DOHH2 (cell line): ENCODE results near the gene UBAC2.

Source experiments
- H3F3A ChIP-seq: fragments of 200-600 bp; sonication (generic), shearing (Covaris generic); 2 replicates; pipeline ENCODE4 v1.6.0; 2016; ENCODE audit warnings: antibody characterized with exemption, mild to moderate bottlenecking; ENCODE audit not compliant: control insufficient read depth, insufficient read depth
- H3K27ac ChIP-seq: fragments of 200-600 bp; sonication (generic); 2 replicates; pipeline ENCODE4 v1.5.1; 2014; ENCODE audit warnings: low read depth, mild to moderate bottlenecking, low read length, moderate library complexity
- H3K27me3 ChIP-seq: fragments of 200-600 bp; sonication (generic); 2 replicates; pipeline ENCODE4 v1.6.1; 2014; ENCODE audit warnings: mild to moderate bottlenecking, low read length, mixed read lengths; ENCODE audit not compliant: control insufficient read depth
- H3K36me3 ChIP-seq: fragments of 200-600 bp; sonication (generic); 2 replicates; pipeline ENCODE4 v1.6.1; 2014; ENCODE audit warnings: mild to moderate bottlenecking, low read length, moderate library complexity, mixed read lengths; ENCODE audit not compliant: control insufficient read depth
- H3K4me1 ChIP-seq: fragments of 200-600 bp; sonication (generic); 2 replicates; pipeline ENCODE4 v1.6.1; 2014; ENCODE audit warnings: mild to moderate bottlenecking, low read length, mixed read lengths; ENCODE audit not compliant: control insufficient read depth
- H3K4me2 ChIP-seq: fragments of 200-600 bp; sonication (generic); 2 replicates; pipeline ENCODE4 v1.6.0; 2014; ENCODE audit warnings: mild to moderate bottlenecking, low read length, moderate library complexity
- H3K4me3 ChIP-seq: fragments of 200-600 bp; sonication (generic); 2 replicates; pipeline ENCODE4 v1.5.1; 2014; ENCODE audit warnings: mild to moderate bottlenecking, low read length, mixed read lengths
- H3K79me2 ChIP-seq: fragments of 200-600 bp; sonication (generic); 2 replicates; pipeline ENCODE4 v1.6.1; 2014; ENCODE audit warnings: mild to moderate bottlenecking, low read length, mixed read lengths; ENCODE audit not compliant: control insufficient read depth
- H3K9me2 ChIP-seq: fragments of 200-600 bp; sonication (generic); replicated peaks from 2 replicates; pipeline ENCODE4 v1.6.1; 2014; ENCODE audit warnings: mild to moderate bottlenecking, low read length, mixed read lengths; ENCODE audit not compliant: control insufficient read depth
- H3K9me3 ChIP-seq: fragments of 200-600 bp; sonication (generic); 2 replicates; pipeline ENCODE4 v1.6.1; 2014; ENCODE audit warnings: antibody characterized with exemption, low read length, mixed read lengths; ENCODE audit not compliant: control insufficient read depth, insufficient read depth
- H4K20me1 ChIP-seq: fragments of 200-600 bp; sonication (generic); 2 replicates; pipeline ENCODE4 v1.6.0; 2014; ENCODE audit warnings: low read depth, mild to moderate bottlenecking, antibody characterized with exemption, low read length, moderate library complexity; ENCODE audit not compliant: control insufficient read depth, insufficient read depth
- CTCF ChIP-seq: fragments of 200-600 bp; sonication (generic); IDR thresholded peaks from one replicate; pipeline ENCODE4 v1.5.1; 2014; ENCODE audit warnings: antibody characterized with exemption, mild to moderate bottlenecking, low read depth, low read length; ENCODE audit not compliant: poor library complexity, severe bottlenecking
- EZH2phosphoT487 ChIP-seq: fragments of 200-600 bp; sonication (generic); IDR thresholded peaks from 2 replicates; pipeline ENCODE4 v1.6.1; 2017; ENCODE audit warnings: borderline replicate concordance, mild to moderate bottlenecking, antibody characterized with exemption, low read length, moderate library complexity, mixed read lengths

Gene UBAC2

GRCh38 chr13:99199541-99200431 is 868 bp upstream of the UBAC2 start:
- Histone ChIP-seq H3K4me3 (peak overlapping the region; percentile 87), H3K4me1 (peaks cover 34% of the 10 kb centered on the region), H3K79me2 (peaks cover 56% of the 10 kb centered on the region)

GRCh38 chr13:99203601-99204579 is 3.2 kb downstream of the UBAC2 start:
- no peaks in the 10 kb centered on the region for H3K9me3 ChIP-seq
- peaks cover 71% of the 10 kb centered on the region for H3K4me1 ChIP-seq
- H3K9me2 ChIP-seq = no peaks in the 10 kb centered on the region
- peaks cover 6% of the 10 kb centered on the region; the same call in 1 of the 2 replicates for H3F3A ChIP-seq
- peaks cover 28% of the 10 kb centered on the region for H3K36me3 ChIP-seq
- peak overlapping the region; percentile 92 for H3K4me2 ChIP-seq
- peak overlapping the region; percentile 60 for H3K27ac ChIP-seq
- H3K4me3 ChIP-seq = peak overlapping the region; percentile 71
- peaks cover 33% of the 10 kb centered on the region for H4K20me1 ChIP-seq
- no peaks in the 10 kb centered on the region for H3K27me3 ChIP-seq
- TF ChIP-seq EZH2phosphoT487 (no peak), CTCF (no peak)
- peaks cover 93% of the 10 kb centered on the region for H3K79me2 ChIP-seq

More at GRCh38 chr13:99199541-99200431, 868 bp upstream of the UBAC2 start:
- Histone ChIP-seq H3K9me3 (no peaks in the 10 kb centered on the region), H4K20me1 (peaks cover 7% of the 10 kb centered on the region; the same call in 1 of the 2 replicates), H3K27ac (peak overlapping the region; percentile 64), H3K4me2 (peak overlapping the region; percentile 86), H3K9me2 (no peaks in the 10 kb centered on the region), H3F3A (peaks cover 9% of the 10 kb centered on the region), H3K36me3 (peaks cover 5% of the 10 kb centered on the region; the same call in 1 of the 2 replicates), H3K27me3 (no peaks in the 10 kb centered on the region)
- TF ChIP-seq EZH2phosphoT487 (no peak), CTCF (no peak)

GRCh38 chr13:99205621-99206220 is 5.1 kb downstream of the UBAC2 start:
- TF ChIP-seq EZH2phosphoT487 (no peak), CTCF (no peak)
- Histone ChIP-seq H3F3A (peaks cover 6% of the 10 kb centered on the region; the same call in 1 of the 2 replicates), H3K36me3 (peaks cover 24% of the 10 kb centered on the region), H3K4me2 (peak overlapping the region; percentile 92), H3K27me3 (no peaks in the 10 kb centered on the region), H3K9me2 (no peaks in the 10 kb centered on the region), H3K27ac (peak overlapping the region; percentile 65), H3K9me3 (no peaks in the 10 kb centered on the region), H4K20me1 (peaks cover 33% of the 10 kb centered on the region), H3K79me2 (peaks cover 95% of the 10 kb centered on the region), H3K4me1 (peaks cover 64% of the 10 kb centered on the region), H3K4me3 (peak overlapping the region; percentile 74)
